PC-9 (cell line): Measurements from ENCODE around the gene SERTAD4. TPM values are rescaled to one million over a fixed set of nuclear protein-coding genes. Genes with fewer than 3 reads are reported as not detected.

Source experiments
- BruUV-seq: library from RNA; stranded (reverse); fragments of 400-500 nt; replicated peaks from 2 replicates; lab custom pipeline; 2021; lab: Mats Ljungman, UMichigan
- CTCF ChIA-PET: fragments of 300-600 bp; sonication (Branson Sonifier 250); formaldehyde crosslinking; loops from one replicate; lab custom pipeline; 2022; ENCODE audit warnings: antibody characterized with exemption; lab: Charles Lee
- POLR2A ChIA-PET: fragments of 300-600 bp; sonication (Branson Sonifier 250); formaldehyde crosslinking; loops from one replicate; lab custom pipeline; 2022; ENCODE audit warnings: antibody characterized with exemption; ENCODE audit not compliant: unreplicated experiment; lab: Charles Lee
- DNase-seq, 2 experiments: peaks; one replicate each; pipeline versions ENCODE4 v3.0.0 to v3.0.0-alpha.2; 2015 to 2022; ENCODE audit warnings: mixed read lengths in 1 of 2
- H2AFZ ChIP-seq: fragments of 200-600 bp; sonication (generic); 2 replicates; pipeline ENCODE4 v1.8.1; 2017; ENCODE audit warnings: antibody characterized with exemption
- H3F3A ChIP-seq: fragments of 200-600 bp; sonication (generic); 2 replicates; pipeline ENCODE4 v1.8.1; 2017; ENCODE audit warnings: antibody characterized with exemption, mild to moderate bottlenecking, low read depth; ENCODE audit not compliant: insufficient read depth
- H3K27ac ChIP-seq: fragments of 200-600 bp; sonication (generic); 2 replicates; pipeline ENCODE4 v1.6.1; 2016; ENCODE audit warnings: mixed run types
- H3K27me3 ChIP-seq: fragments of 200-600 bp; sonication (generic); 2 replicates; pipeline ENCODE4 v1.6.1; 2016; ENCODE audit warnings: low read depth, mixed run types; ENCODE audit not compliant: insufficient read depth
- H3K36me3 ChIP-seq: fragments of 200-600 bp; sonication (generic); 2 replicates; pipeline ENCODE4 v1.6.1; 2016; ENCODE audit warnings: low read depth, mixed run types
- H3K4me1 ChIP-seq: fragments of 200-600 bp; sonication (generic); replicated peaks from 2 replicates; pipeline ENCODE4 v1.6.1; 2016; ENCODE audit warnings: mixed run types; ENCODE audit not compliant: insufficient read depth
- H3K4me2 ChIP-seq: fragments of 200-600 bp; sonication (generic); 2 replicates; pipeline ENCODE4 v1.6.1; 2017; ENCODE audit warnings: mixed run types
- H3K4me3 ChIP-seq: fragments of 200-600 bp; sonication (generic); 2 replicates; pipeline ENCODE4 v1.6.1; 2016; ENCODE audit warnings: mixed run types
- H3K79me2 ChIP-seq: fragments of 200-600 bp; sonication (generic); 2 replicates; pipeline ENCODE4 v1.6.1; 2017; ENCODE audit warnings: low read depth, mixed run types
- H3K9me2 ChIP-seq: fragments of 200-600 bp; sonication (generic); 2 replicates; pipeline ENCODE4 v1.8.1; 2017; ENCODE audit warnings: mild to moderate bottlenecking; ENCODE audit not compliant: insufficient read depth
- H3K9me3 ChIP-seq: fragments of 200-600 bp; sonication (generic); 2 replicates; pipeline ENCODE4 v1.8.1; 2016; ENCODE audit warnings: low read depth; ENCODE audit not compliant: insufficient read depth
- H4K20me1 ChIP-seq: fragments of 200-600 bp; sonication (generic); 2 replicates; pipeline ENCODE4 v1.8.1; 2017; ENCODE audit not compliant: insufficient read depth
- CTCF ChIP-seq: fragments of 200-600 bp; sonication (generic); conservative IDR thresholded peaks from 2 replicates; pipeline ENCODE4 v1.6.1; 2017; ENCODE audit warnings: mixed run types, antibody characterized with exemption, mild to moderate bottlenecking, moderate library complexity
- EZH2 ChIP-seq: fragments of 200-600 bp; sonication (generic); IDR thresholded peaks from 2 replicates; pipeline ENCODE4 v1.8.0; 2017; ENCODE audit warnings: antibody characterized with exemption, low read depth
- intact Hi-C: fragments of 100-400 bp; cut with micrococcal nuclease; formaldehyde crosslinking; loops from one replicate; pipeline ENCODE4 v1.10.0; 2022; ENCODE audit not compliant: unreplicated experiment
- total RNA-seq: library from RNA; stranded (reverse); gene quantifications from 2 replicates; pipeline ENCODE4 v1.2.3, GENCODE V29; 2021

SERTAD4 gene
- total RNA-seq, 1 experiment from 2014 or later = 22.6 TPM

DNA sequence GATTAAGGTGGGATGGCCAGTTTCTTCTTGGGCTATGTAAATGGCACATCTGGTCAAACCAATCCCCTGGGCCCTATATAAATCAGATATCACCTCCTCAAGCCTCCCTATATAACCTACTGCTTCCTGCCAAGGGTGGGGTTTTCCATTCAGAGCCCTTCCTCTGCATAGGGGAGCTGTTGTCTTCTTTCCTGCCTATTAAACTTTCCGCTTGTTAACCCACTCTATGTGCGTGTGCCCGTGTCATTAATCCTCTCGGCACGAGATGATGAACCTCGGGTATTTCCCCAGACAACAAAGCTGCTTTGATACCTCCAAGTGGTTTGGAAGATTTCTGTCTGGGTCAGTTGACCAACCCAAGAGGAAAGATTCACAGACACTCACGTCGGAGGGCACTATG, 19.3 kb upstream of the SERTAD4 start:
- no peaks in the 10 kb centered on the region for H3K36me3 ChIP-seq
- no peaks in the 10 kb centered on the region for H3F3A ChIP-seq
- no peaks in the 10 kb centered on the region for H4K20me1 ChIP-seq
- H3K27ac ChIP-seq = no peak overlapping the region
- intact Hi-C loops = no loop called here
- no peak for DNase-seq
- H3K27me3 ChIP-seq = no peaks in the 10 kb centered on the region
- no peak overlapping the region for H3K4me2 ChIP-seq
- POLR2A ChIA-PET = no interaction called here
- no peaks in the 10 kb centered on the region for H3K79me2 ChIP-seq
- no peaks in the 10 kb centered on the region for H3K9me2 ChIP-seq
- no peak overlapping the region for H3K4me3 ChIP-seq
- TF ChIP-seq EZH2 = no peak
- TF ChIP-seq CTCF = no peak
- CTCF ChIA-PET = no interaction called here
- H3K9me3 ChIP-seq = no peaks in the 10 kb centered on the region
- BruUV-seq = no TSS peak
- no peak overlapping the region for H2AFZ ChIP-seq
- H3K4me1 ChIP-seq = no peaks in the 10 kb centered on the region

DNA sequence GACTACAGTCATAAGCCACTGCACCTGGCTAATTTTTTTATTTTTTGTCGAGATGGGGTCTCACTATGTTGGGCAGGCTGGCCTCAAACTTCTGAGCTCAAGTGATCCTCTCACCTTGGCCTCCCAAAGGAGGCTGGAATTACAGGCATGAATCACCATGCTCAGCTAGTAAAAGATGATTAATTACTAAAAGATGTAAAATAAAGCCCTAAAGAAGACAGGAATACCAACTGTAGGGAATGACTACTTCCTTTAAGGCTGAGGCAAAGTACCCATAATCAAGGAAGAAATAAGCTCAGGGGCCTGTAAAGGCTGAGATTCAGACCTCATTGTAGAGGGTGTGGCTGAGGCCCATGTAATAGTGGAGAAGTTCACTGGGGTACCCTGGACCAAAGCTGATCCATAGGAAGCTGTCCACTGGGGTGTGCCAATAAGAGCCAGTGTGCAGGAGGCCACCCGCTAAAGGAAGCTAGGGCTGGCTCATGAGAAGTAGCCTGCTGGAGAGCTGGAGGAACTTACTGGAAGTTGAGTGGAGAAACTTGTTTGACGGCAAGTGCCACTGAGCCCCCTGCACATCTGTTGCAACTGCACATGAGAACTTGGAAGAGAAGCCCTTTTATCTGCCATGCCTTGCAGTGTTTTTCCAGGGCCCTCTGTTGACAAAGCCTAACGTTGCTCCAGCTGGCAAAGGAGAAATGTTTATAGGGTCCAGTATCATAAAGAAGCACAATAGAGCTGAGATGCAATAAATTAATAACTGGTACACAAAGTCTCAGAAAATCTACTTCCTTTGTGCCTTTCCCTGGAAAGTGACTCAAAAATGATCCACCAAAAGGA, 17.8 kb upstream of the SERTAD4 start:
- Histone ChIP-seq H3K4me2 (no peak overlapping the region), H3F3A (no peaks in the 10 kb centered on the region), H3K9me3 (no peaks in the 10 kb centered on the region), H3K4me1 (no peaks in the 10 kb centered on the region), H3K27me3 (no peaks in the 10 kb centered on the region), H2AFZ (no peak overlapping the region), H3K36me3 (no peaks in the 10 kb centered on the region), H4K20me1 (no peaks in the 10 kb centered on the region), H3K4me3 (no peak overlapping the region), H3K79me2 (no peaks in the 10 kb centered on the region), H3K9me2 (no peaks in the 10 kb centered on the region), H3K27ac (no peak overlapping the region)
- intact Hi-C loops = no loop called here
- no peak for DNase-seq
- CTCF ChIA-PET = no interaction called here
- POLR2A ChIA-PET = no interaction called here
- no TSS peak for BruUV-seq
- no peak for TF ChIP-seq EZH2
- TF ChIP-seq CTCF = no peak

- intact Hi-C loops = no loop called here
- Histone ChIP-seq H3K27me3 (no peaks in the 10 kb centered on the region), H3K79me2 (no peaks in the 10 kb centered on the region), H3K9me3 (no peaks in the 10 kb centered on the region), H2AFZ (no peak overlapping the region), H4K20me1 (no peaks in the 10 kb centered on the region), H3K4me2 (no peak overlapping the region), H3F3A (no peaks in the 10 kb centered on the region), H3K36me3 (no peaks in the 10 kb centered on the region), H3K4me3 (no peak overlapping the region), H3K9me2 (no peaks in the 10 kb centered on the region), H3K4me1 (0 out of 2 replicates have a peak, but pooled peaks cover 1% of the 10 kb centered on the region), H3K27ac (no peak overlapping the region)
- POLR2A ChIA-PET = no interaction called here
- DNase-seq = no peak
- TF ChIP-seq EZH2 (no peak), CTCF (no peak)
- CTCF ChIA-PET = no interaction called here
- BruUV-seq = no TSS peak
Measured at GRCh38 chr1:210217482-210217881, 15.1 kb upstream of the SERTAD4 start.
